ENCODE measurements around the gene STEAP4. TPM values are rescaled to one million over a fixed set of nuclear protein-coding genes. Genes with fewer than 3 reads are reported as not detected.
A peak's percentile ranks its signal among the peaks of the same experiment; 100 is the strongest.

Gene STEAP4
- total RNA-seq, 3 donors from 2014 or later: 2.1 to 42.2 (median 9.1) TPM

DNA sequence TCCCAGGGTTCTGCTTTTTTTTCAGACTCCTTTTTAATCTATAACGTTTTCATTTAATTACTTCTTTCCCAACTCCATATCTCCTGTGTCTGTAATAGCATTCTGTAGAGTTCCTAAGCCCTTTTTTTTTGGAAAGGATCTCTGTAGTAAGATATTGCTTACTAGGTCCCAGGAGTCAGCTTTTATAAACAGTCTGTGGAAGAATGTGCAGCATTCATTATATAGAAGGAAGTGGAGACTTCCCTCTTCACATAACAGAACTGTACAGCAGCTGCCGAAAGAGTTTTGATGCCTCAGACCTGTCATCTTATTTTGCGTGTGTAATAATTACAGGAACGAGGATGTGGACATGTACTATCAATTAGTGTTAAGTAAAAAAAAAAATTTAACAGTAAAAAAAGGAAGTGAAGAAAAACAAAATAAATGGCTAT, 7.4 kb upstream of the STEAP4 start:
- TF ChIP-seq, protein P1, sequence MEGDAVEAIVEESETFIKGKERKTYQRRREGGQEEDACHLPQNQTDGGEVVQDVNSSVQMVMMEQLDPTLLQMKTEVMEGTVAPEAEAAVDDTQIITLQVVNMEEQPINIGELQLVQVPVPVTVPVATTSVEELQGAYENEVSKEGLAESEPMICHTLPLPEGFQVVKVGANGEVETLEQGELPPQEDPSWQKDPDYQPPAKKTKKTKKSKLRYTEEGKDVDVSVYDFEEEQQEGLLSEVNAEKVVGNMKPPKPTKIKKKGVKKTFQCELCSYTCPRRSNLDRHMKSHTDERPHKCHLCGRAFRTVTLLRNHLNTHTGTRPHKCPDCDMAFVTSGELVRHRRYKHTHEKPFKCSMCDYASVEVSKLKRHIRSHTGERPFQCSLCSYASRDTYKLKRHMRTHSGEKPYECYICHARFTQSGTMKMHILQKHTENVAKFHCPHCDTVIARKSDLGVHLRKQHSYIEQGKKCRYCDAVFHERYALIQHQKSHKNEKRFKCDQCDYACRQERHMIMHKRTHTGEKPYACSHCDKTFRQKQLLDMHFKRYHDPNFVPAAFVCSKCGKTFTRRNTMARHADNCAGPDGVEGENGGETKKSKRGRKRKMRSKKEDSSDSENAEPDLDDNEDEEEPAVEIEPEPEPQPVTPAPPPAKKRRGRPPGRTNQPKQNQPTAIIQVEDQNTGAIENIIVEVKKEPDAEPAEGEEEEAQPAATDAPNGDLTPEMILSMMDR (IDR thresholded peaks at IDR 0.05): no peak
- DNase-seq: no peak
- peak; percentile 30 for ATAC-seq
- intact Hi-C loops (cut with DNase I, micrococcal nuclease): no loop called here
- Histone ChIP-seq H3K4me1 (ENCODE audit: low read depth) (no peaks in the 10 kb centered on the region), H3K4me3 (no peak overlapping the region), H3K9me3 (no peaks in the 10 kb centered on the region), H3K36me3 (ENCODE audit: low read depth) (no peaks in the 10 kb centered on the region)

DNA sequence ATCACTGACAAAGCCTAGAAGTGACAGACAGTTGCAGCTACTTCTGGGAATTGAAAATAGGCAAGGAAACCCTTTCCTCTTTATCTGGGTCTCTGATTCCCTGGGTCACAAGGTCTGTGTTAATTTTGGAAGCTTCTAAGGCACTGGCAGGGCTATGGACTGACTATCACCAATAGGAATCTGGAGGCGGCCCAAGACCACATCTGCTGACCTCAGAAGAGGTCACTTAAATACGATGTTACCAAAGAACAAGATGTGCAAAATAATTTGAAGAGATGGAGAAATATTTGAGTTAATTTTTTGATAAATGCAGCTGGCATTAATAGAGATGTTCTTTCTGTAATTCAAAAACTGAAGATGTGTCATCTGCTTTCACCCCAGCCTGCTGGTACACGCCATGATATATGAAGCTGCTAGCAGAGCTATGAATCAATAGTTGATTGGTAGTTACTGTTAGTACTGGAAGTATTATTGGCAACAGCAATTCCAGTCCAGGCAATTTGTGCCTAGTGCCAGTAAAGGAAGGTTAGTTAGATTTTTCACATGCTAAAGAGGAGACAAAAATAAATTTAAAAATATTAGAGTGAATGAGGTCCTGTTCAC, 5.5 kb upstream of the STEAP4 start:
- intact Hi-C loops (cut with DNase I, micrococcal nuclease): no loop called here
- DNase-seq: peak in 2 of 3 donors; percentile 22 to 49
- Histone ChIP-seq H3K4me1 (ENCODE audit: low read depth) (no peaks in the 10 kb centered on the region), H3K9me3 (no peaks in the 10 kb centered on the region), H3K36me3 (ENCODE audit: low read depth) (no peaks in the 10 kb centered on the region), H3K4me3 (no peak overlapping the region)
- ATAC-seq: peak; percentile 26
- TF ChIP-seq, protein P1 (IDR thresholded peaks at IDR 0.05): no peak

DNA sequence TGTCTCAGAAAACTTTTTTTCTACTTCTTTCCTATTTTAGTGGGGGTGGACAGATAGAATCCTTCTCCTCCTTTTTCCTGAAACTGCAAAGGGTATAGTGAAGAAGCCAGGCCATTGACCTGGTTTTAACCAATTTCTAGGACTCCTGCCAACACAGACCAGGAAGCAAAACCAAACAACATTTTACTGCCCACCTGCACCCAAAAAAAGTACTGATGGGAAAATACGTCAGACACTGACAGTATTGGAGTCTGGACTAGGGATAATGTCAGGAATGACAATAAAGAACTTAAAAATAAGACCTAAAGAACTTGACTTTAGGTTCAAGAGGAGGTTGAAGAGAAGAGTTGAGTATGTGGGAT, 5.0 kb upstream of the STEAP4 start:
- TF ChIP-seq, protein P1 (IDR thresholded peaks at IDR 0.05): no peak
- peak; percentile 35 for ATAC-seq
- Histone ChIP-seq H3K36me3 (ENCODE audit: low read depth) (no peaks in the 10 kb centered on the region), H3K4me3 (no peak overlapping the region), H3K9me3 (no peaks in the 10 kb centered on the region), H3K4me1 (ENCODE audit: low read depth) (peaks cover 4% of the 10 kb centered on the region)
- intact Hi-C loops (cut with DNase I, micrococcal nuclease): no loop called here
- DNase-seq: no peak

DNA sequence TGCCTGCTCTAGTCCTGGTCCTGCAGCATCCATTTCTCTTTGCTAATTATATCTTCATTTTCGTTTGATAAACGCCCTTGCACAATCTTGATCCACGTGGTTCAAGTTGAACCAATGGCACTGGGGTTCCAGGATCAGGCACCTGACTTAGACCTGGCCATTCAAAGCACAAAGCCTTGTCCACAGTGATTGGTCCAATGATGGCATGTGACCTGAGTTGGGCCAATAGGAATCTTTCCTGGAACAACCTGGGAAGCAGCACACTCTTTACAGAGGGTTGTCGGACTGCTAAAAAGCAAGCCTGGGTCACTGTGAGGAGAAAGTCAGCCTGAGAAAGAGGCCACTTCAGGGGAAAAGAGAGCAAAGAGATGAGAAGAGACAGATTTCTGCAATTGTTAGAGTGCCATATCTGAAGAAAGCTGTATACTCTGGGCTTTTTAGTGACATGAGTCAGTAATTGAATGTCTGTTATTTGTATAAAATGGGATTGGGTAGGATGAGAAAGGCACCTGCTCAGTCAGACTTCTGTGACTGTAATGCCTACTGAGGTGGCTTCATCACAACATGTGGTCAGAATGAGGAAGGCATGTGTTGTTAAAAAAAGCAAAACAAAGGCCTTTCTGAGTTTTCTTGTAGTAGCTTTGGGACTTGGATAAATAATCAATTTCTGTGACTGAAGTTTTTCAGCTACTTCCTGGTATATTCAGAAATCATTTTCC, 4.4 kb upstream of the STEAP4 start:
- intact Hi-C loops (cut with DNase I, micrococcal nuclease): no loop called here
- H3K9me3 ChIP-seq: no peaks in the 10 kb centered on the region
- no peak overlapping the region for H3K4me3 ChIP-seq
- DNase-seq (no peak), ATAC-seq (no peak)
- TF ChIP-seq, protein P1 (IDR thresholded peaks at IDR 0.05): no peak
- peaks cover 9% of the 10 kb centered on the region for H3K4me1 ChIP-seq (ENCODE audit: low read depth)
- H3K36me3 ChIP-seq (ENCODE audit: low read depth): no peaks in the 10 kb centered on the region

DNA sequence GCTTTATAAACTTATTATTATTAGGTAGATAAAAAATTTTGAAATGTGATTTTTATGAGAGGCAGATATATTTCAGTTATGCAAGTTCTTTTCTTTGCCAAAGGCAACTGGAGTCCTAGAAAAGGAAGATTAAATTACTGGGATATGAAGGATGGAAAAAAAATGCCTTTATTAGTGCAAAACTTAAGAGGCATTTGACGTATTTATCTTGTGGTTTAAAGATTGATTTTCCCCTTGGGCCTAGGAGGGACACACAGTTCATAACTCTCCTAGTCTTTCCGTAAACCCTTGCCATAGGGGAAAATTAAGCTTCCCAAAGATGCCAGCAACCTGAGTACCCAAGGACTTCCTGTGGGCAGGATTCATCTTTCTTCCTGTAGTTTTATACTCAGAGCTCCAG, 3.1 kb upstream of the STEAP4 start:
- peaks cover 9% of the 10 kb centered on the region for H3K4me1 ChIP-seq (ENCODE audit: low read depth)
- intact Hi-C loops (cut with DNase I, micrococcal nuclease): no loop called here
- no peak overlapping the region for H3K4me3 ChIP-seq
- ATAC-seq: no peak
- DNase-seq: no peak
- TF ChIP-seq, protein P1 (IDR thresholded peaks at IDR 0.05): no peak
- no peaks in the 10 kb centered on the region for H3K9me3 ChIP-seq
- no peaks in the 10 kb centered on the region for H3K36me3 ChIP-seq (ENCODE audit: low read depth)
